ENCODE results near the gene SFMBT2. TPM values are rescaled to one million over a fixed set of nuclear protein-coding genes. Genes with fewer than 3 reads are reported as not detected.

Gene SFMBT2
- total and polyA plus RNA-seq, 10 of the 15 experiments (the other 5 are each of a cell fraction or from before 2014, with no cell fraction given) = 2.8 to 29.6 (median 15.1) TPM

GRCh38 chr10:7357193-7357592 is 53.6 kb downstream of the SFMBT2 start:
- Histone ChIP-seq H2AFZ (ENCODE audit: control insufficient read depth, low read depth, low read length) (no peak overlapping the region), H3K79me2 (ENCODE audit: control insufficient read depth, insufficient read depth, low read length) (peaks cover 23% of the 10 kb centered on the region), H3K4me2 (ENCODE audit: control insufficient read depth, insufficient read depth) (no peak overlapping the region), H3K9ac (ENCODE audit: control insufficient read depth, insufficient read depth, low read length) (no peak overlapping the region), H3K9me3 (replicated peaks; ENCODE audit: control insufficient read depth, insufficient read depth, low read length) (peaks cover 1% of the 10 kb centered on the region; the same call in 2 of the 3 replicates), H3K27me3 (replicated peaks in 1 of 2; ENCODE audit: control insufficient read depth in 2 of 2, insufficient read depth in 2 of 2, low read length in 1 of 2) (no peaks in the 10 kb centered on the region), H3K4me3 (no peak overlapping the region), H3K27ac (ENCODE audit: control insufficient read depth, insufficient read depth) (no peak overlapping the region), H3K4me1 (ENCODE audit: control insufficient read depth, insufficient read depth, low read length) (no peaks in the 10 kb centered on the region), H4K20me1 (ENCODE audit: control insufficient read depth, insufficient read depth) (no peaks in the 10 kb centered on the region), H3K36me3 (ENCODE audit: control insufficient read depth in 2 of 2, insufficient read depth in 2 of 2, low read length in 1 of 2) (peaks cover 29 to 32% of the 10 kb centered on the region in 2 experiments)
- ChIA-PET CTCF (no interaction called here), RAD21 (ENCODE audit: unreplicated experiment) (no interaction called here), POLR2A (no interaction called here), SMC1A (ENCODE audit: uncharacterized antibody, unreplicated experiment) (interaction anchor here (0.7 to 1.1 kb wide), 2 partner anchors 18 to 773 kb away, joined by 3 read pairs; no protein-coding TSS in a partner anchor)
- DNase-seq (ENCODE audit: low read depth, low spot score) (no peak), FAIRE-seq (no peak), ATAC-seq (no peak)
- TF ChIP-seq CUX1 (IDR thresholded peaks at IDR 0.05; ENCODE audit: insufficient replicate concordance, low read depth, low read length) (no peak), STAT1 (conservative IDR thresholded peaks at IDR 0.05) (no peak)
- intact Hi-C loops (cut with micrococcal nuclease; ENCODE audit: unreplicated experiment) (no loop called here), in situ Hi-C loops (cut with MboI) (no loop called here)
- BruUV-seq (replicated peaks) = no TSS peak
- 85% methylated on average over 6 of the region's 6 CpGs for WGBS (ENCODE audit: insufficient coverage, insufficient replicate concordance, low lambda C conversion rate, missing lambda C conversion rate)
